DND-41 (cell line): ENCODE data around the gene DGKZ.
"Not testable (repeated sequence)": the region's sequence is repeated elsewhere in the genome, so short reads cannot be mapped to it uniquely, and the experiment has no call there.

ENCODE experiments used
- EZH2 ChIP-seq: IDR thresholded peaks from 3 replicates; pipeline ENCODE4 v1.6.1; 2012; ENCODE audit warnings: borderline replicate concordance, low read depth, mild to moderate bottlenecking, moderate library complexity, low read length, inconsistent platforms; ENCODE audit not compliant: severe bottlenecking
- TF ChIP-seq, protein P1 (sequence below): IDR thresholded peaks from 2 replicates; pipeline ENCODE4 v1.5.1; 2012; ENCODE audit warnings: borderline replicate concordance, low read length, moderate library complexity, mild to moderate bottlenecking; ENCODE audit not compliant: poor library complexity, severe bottlenecking; ENCODE audit errors: extremely low read depth

DNA sequence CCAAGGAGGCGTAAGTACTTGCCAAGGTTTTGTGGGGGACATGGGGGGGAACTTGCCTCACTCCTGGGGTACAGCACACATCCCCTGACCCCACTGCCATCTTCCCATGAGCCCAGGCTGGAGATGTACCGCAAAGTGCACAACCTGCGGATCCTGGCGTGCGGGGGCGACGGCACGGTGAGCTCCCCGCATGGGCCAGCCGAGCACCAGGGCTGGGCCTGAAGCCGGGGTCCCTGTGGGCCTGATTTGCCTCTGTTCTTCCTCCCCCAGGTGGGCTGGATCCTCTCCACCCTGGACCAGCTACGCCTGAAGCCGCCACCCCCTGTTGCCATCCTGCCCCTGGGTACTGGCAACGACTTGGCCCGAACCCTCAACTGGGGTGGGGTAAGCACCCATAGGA, 25.2 kb downstream of the DGKZ start:
- TF ChIP-seq, protein P1, sequence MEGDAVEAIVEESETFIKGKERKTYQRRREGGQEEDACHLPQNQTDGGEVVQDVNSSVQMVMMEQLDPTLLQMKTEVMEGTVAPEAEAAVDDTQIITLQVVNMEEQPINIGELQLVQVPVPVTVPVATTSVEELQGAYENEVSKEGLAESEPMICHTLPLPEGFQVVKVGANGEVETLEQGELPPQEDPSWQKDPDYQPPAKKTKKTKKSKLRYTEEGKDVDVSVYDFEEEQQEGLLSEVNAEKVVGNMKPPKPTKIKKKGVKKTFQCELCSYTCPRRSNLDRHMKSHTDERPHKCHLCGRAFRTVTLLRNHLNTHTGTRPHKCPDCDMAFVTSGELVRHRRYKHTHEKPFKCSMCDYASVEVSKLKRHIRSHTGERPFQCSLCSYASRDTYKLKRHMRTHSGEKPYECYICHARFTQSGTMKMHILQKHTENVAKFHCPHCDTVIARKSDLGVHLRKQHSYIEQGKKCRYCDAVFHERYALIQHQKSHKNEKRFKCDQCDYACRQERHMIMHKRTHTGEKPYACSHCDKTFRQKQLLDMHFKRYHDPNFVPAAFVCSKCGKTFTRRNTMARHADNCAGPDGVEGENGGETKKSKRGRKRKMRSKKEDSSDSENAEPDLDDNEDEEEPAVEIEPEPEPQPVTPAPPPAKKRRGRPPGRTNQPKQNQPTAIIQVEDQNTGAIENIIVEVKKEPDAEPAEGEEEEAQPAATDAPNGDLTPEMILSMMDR = not testable (repeated sequence)
- not testable (repeated sequence) for TF ChIP-seq EZH2
